ENCODE data around the gene ACLY.
"Not testable (repeated sequence)": the region's sequence is repeated elsewhere in the genome, so short reads cannot be mapped to it uniquely, and the experiment has no call there.

ACLY gene

DNA sequence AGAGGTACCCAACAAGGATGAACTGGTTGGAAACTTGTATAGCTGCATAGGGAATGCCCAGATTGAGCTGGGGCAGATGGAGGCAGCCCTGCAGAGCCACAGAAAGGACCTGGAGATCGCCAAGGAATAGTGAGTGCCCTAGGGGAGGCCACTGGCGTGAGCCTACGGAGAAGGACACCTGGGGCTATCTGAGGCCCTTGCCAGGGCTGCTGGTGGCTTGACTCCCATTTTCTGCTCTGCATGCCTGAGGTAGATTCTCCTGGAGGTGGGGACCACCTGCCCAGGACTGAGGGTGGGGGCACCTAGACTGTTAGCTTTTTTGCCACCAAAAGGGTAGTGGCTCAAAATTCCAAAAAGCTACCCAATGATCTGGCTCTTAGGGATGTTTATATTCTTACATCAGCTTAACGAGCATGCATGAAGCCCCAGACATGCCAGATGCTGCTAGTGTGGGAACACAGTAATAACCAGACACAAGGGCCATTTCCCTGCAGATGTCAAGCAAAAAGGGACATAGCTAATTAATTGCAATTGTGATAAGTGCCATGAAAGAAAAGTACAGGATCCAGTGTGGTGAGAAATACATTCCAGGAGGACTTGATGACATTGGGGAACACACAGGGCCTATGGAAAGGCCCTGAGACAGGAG is 20.4 kb upstream of the ACLY start:
- DNase-seq, result no peak

GRCh38 chr17:41937970-41938954 is 19.5 kb upstream of the ACLY start:
- no peak for DNase-seq

GRCh38 chr17:41935641-41936040 is 16.9 kb upstream of the ACLY start:
- no peak for DNase-seq

- no peak for DNase-seq
These were observed 14.2 kb upstream of the ACLY start for GRCh38 chr17:41932816-41933389.

- DNase-seq, result not testable (repeated sequence)
These were observed 13.0 kb upstream of the ACLY start for GRCh38 chr17:41931715-41932114.

GRCh38 chr17:41930833-41931156 is 12.0 kb upstream of the ACLY start:
- DNase-seq, result not testable (repeated sequence)

GRCh38 chr17:41930009-41930832 is 11.5 kb upstream of the ACLY start, which contains the start of gene ODAD4:
ODAD4 (plus strand) TSS chr17:41930617; CDS start chr17:41930724, 107 bp downstream.
- peak; percentile 99 for DNase-seq

DNA sequence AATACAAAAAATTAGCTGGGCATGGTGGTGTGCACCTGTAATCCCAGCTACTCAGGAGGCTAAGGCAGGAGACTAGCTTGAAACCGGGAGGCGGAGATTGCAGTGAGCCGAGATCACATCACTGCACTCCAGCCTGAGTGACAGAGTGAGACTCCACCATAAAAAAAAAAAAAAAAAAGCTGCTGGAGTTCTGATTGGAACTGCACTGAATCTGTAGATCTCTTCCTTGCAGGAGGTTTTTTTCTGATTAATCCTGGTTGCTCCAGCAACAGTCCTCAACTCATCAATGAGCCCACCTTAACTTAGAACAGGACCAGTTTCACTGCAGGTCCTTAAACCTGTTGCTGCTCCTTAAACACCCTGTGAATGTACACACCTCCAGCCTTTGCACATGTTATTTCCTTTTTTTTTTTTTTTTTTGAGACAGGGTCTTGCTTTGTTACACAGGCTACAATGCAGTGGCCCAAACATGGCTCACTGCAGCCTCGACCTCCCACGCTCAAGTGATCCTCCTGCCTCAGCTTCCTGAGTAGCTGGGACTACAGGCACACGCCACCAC is 10.0 kb upstream of the ACLY start:
- no peak for DNase-seq

DNA sequence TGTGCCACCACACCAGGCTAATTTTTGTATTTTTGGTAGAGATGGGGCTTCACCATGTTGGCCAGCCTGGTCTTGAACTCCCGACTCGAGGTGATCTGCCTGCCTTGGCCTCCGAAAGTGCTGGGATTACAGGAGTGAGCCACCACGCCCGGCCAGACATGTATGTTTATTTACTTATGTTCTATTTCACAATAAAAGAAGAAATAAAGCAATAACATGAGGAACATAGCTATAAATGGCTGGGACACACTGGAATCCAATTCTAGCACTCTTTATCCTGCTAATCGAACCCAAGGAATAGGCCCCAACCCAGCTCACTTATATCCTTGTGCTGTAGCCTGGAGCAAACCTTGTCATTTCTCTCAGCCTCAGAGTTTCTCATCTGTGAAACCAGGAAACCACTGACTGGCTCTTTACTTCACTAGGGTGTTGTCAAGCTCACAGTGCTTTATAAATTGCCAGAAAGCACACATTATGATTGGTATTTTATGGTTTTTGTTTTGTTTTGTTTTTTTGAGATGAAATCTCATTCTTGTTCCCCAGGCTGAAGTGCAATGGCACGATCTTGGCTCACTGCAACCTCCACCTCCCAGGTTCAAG is 7.3 kb upstream of the ACLY start:
- no peak for DNase-seq

GRCh38 chr17:41920580-41920955 is 1.8 kb upstream of the ACLY start:
- no peak for DNase-seq

- DNase-seq, result no peak
These were observed 1.3 kb upstream of the ACLY start for GRCh38 chr17:41919840-41920579.

- DNase-seq, result no peak
These were observed 540 bp upstream of the ACLY start for GRCh38 chr17:41919165-41919817.

GRCh38 chr17:41917679-41918313 is 955 bp downstream of the ACLY start:
- DNase-seq, result peak; percentile 78

- DNase-seq, result peak; percentile 63
These were observed 1.6 kb downstream of the ACLY start for GRCh38 chr17:41917192-41917591.

DNA sequence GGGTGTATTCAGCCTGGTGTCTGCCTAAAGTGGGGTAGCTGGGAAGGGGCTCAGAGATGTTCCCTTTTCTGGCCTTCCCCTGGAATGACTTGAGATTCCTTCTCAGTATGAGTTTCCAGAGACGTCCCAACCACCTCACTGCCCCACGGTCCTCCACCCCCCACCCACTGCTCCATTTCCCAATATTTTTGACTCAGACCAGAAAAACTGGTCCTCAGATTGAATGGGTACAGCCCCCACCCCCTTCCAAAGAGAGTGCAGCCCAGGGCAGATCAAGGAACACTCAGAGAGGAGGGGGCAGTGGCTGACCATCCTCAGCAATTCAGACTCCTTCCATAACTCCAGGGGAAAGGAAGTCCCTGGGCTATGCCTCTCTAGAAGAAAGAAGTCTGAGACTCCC is 3.2 kb downstream of the ACLY start:
- DNase-seq, result no peak

GRCh38 chr17:41915020-41915419 is 3.7 kb downstream of the ACLY start:
- no peak for DNase-seq

- no peak for DNase-seq
These were observed 4.4 kb downstream of the ACLY start for GRCh38 chr17:41914358-41914766.

DNA sequence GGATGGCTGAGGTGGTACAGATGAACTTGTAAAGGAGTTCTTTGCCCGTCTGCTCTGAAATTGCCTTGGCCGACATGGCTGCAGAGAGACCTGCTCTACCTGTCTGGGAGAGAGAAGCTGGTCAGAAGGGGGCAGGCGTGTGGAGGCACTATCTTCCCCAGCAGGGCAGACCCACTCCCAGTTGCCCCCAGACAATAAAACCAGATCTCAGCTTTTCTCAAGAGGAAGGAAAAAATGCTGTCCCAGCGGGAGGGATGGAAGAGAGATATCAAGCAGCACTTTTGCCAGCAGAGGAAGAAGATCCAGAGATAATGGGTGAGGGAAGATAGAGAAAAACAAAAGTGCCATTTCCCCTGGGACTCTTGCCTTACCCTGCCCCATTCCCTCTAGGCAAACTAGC is 5.0 kb downstream of the ACLY start:
- no peak for DNase-seq

DNA sequence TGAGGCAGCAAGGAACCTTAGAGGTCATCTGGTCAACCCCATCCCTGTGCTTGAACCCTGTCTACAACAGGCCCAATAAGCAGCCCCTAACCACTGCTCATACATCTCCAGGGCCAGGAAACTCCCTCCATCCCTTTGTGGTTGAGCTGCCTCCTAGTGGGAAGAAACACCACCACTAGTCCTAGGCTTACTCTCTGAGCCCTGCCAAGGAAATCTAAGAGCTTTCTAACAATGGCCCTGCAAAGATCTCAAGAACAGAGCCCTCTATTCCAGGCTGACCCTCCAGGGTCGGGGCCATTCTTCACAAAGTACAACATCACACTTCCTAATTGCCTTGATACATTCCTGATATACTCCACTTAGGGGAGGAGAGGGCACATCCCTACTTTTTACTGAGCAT is 5.8 kb downstream of the ACLY start:
- no peak for DNase-seq

- no peak for DNase-seq
These were observed 7.9 kb downstream of the ACLY start for GRCh38 chr17:41910701-41911391.

All from right forelimb (tissue), 1 donor.